C1 segment of cervical spinal cord (tissue), 14 donors: Measurements from ENCODE around the gene SIRT7.
A peak's percentile ranks its signal among the peaks of the same experiment; 100 is the strongest.

Experiments
- DNase-seq, 14 donors: peaks; one replicate each; lab custom pipeline; 2025; lab: John Stamatoyannopoulos, UW

Gene SIRT7

DNA sequence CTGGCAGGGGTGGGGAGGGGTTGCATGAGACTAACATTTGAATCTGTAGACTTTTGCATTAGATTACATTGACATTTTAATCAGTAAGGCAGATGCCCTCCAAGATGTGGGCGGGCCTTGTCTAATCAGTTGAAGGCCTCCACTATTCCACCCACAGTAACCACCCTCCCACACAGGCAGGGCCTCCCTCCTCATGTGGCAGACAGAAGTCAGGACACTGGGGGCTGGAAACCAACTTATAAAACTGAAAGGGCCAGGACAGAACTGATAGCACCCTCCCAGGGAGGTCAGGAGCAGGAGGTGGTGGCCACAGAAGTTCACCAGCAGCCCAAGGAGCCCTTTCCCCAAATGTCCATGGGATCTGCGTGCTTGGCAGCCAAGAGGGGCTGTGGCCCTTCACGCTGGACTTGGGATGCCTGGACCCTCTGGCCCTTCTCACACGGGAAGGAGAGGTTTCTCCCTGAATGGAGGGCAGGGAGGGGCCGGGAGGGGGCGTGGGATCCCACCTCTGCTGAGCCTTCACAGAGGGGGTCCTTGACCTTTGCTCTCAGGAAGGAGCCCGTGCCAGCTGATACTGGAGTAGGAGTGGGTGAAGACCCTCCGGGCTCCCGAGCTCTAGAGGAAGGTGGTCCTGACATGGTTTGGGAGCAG is 14.5 kb upstream of the SIRT7 start:
- DNase-seq, result no peak

DNA sequence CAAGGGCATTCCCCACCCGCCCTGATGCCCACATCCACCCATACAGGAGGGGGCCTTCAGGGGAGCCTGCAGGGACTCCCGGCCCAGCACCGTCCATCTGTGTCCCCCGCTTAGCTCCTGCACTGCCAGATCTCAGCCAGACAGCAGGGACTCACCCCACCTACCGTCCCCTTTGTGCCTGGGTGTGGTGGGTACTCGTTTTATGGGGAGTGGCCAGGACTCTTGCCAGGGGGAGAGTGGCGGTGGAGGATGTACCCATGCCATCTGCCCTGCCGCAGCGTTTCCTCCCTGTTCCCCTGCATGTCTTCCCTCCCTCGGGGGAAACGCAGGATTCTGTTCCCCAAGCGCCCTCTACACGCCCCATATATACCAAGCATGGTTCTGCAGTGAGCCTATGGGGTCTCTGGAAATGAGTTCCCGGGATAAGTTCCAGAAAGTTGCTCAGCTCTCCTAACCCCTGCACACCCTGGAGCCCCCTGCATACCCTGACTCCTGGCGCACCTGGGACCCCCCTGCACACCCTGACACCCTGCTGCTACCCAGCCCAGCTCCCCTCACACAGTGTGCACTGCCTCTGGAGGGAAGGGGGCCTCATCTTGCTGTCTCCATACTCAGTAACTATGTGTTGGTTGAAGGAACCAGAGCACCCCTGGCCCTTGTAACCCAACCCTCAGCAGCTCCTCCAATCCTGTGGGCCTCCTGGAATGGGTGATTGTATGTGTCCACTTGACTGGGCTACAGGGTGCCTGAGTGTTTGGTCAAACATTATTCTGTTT is 13.8 kb upstream of the SIRT7 start:
- no peak for DNase-seq

DNA sequence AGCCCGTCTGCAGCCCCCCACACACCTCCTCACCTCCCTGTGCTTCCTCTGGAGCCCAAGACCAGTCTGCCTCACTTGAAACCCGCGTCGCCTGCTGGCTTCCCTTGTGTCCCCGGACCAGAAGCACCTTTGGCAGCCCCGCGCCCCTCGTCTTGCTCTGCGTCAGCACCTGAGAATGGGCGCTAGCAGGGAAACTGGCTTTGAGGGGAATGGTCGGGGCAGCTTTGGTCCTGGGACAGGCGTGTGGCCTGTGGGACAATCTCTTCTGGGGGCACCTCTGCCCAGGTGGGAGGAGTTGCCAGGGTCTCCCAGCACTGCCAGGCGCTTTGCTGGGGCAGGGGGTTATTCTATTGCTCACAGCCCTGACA is 13.2 kb upstream of the SIRT7 start:
- no peak for DNase-seq

DNA sequence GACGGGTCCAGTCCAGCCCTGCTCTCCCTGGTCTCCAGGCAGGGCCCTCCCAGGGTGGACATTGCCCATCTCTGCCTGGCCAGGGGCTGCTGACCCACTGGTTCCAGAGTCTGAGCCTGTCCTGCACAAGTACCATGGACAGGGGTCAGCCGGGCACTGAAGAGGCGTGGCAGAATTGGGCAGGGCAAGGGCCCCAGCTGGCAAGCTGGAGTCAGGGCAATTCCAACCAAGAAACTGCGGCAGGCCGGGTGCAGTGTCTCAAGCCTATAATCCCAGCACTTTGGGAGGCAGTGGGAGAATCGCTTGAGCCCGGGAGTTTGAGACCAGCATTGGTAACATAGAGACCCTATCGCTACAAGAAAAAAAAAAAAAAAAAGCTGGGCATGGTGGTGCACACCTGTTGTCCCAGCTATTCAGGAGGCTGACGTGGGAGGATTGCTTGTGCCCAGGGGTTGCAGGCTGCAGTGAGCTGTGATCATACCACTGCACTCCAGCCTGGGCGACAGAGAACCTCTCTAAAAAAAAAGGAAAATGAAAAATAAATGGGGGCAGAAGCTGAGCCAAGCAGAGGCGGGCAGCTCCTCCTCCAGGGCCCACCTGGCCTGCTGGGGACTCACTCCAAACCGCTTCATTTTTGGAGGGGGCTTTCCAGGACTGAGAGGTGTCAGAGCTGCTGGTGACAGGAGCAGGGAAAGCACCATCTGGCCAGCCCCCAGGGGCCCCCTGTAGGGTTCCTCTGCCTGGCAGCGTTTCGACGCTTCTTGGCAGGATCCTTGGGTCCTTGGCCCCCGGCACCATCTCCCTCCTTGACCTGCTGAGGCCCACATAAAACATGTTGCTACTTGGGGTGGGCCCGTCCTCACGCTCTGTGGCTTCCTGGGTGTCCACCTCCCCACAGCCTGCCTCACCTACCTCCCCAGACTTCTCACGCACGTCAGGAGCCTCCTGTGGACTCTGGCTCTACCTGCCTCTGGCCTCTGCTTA is 12.5 kb upstream of the SIRT7 start:
- DNase-seq, result no peak

DNA sequence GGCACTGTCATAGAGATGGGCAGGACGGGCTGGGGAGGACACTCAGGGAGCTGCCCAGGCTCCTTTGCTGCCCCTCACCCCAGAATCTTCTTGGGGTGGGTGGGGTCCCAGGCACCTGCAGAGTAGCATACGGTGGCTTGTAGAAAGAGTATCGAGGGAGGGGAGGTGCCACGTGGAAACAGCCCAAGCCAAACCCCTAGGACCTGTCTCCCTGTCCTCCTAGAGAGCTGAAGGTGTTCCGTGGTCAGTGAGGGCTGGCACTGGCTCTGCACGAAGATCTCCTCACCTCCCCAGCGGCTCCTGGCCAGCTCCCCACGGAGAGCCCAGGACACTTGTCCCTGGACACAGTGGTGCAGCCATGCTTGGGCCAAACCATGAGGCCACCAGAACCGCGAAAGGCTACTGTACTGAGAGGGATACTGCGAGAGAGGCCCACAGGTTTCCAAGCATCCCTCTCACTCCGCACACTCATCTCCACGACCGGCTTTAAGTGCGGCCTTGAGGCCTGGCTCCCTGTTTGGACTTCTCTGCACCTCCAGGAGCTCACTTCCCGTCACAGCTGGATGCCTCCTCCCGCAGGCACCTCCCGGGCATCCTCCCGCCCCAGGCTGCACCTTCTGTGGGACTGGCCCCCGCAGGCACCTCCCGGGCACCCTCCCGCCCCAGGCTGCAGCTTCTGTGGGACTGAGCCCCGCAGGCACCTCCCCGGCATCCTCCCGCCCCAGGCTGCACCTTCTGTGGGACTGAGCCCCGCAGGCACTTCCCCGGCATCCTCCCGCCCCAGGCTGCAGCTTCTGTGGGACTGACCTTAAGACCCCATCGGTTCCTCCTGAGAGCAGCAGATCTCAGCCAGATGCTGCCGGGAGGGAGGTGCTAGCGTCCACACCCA is 11.5 kb upstream of the SIRT7 start:
- no peak for DNase-seq

DNA sequence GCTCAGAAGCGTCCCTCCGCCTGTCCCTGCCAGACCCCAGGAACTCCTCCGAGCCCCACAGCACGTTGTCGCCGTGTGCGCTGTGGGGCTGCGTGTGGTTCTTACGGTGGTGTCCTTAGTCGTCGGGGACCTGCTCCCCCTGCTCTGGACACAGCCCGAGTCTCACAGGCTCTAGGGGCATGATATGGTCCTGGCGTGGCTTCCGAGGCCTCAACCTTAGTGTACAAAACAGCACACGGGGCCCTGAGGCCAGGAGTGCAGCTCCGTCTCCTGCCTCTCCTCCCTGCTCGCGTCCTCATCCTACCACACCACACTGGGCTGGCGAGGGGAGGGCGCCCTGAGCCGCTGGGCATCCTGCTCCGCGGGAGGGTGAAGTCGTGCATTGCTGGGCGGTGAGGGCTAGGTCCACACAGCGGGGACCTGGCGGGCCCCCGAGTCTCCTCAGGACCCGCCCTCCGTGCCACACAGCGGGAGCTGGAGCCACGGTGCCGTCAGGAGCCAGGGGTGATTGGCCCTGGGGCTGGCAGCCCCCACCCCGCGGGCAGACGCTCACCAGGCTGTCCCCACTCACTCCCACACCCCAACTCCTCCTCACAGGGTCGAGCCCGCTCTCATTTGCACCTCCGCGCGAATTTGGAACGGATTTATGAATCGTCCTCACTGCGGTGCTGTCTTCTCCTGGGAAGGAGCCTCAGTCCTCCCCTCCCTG is 10.7 kb upstream of the SIRT7 start:
- DNase-seq, result no peak

DNA sequence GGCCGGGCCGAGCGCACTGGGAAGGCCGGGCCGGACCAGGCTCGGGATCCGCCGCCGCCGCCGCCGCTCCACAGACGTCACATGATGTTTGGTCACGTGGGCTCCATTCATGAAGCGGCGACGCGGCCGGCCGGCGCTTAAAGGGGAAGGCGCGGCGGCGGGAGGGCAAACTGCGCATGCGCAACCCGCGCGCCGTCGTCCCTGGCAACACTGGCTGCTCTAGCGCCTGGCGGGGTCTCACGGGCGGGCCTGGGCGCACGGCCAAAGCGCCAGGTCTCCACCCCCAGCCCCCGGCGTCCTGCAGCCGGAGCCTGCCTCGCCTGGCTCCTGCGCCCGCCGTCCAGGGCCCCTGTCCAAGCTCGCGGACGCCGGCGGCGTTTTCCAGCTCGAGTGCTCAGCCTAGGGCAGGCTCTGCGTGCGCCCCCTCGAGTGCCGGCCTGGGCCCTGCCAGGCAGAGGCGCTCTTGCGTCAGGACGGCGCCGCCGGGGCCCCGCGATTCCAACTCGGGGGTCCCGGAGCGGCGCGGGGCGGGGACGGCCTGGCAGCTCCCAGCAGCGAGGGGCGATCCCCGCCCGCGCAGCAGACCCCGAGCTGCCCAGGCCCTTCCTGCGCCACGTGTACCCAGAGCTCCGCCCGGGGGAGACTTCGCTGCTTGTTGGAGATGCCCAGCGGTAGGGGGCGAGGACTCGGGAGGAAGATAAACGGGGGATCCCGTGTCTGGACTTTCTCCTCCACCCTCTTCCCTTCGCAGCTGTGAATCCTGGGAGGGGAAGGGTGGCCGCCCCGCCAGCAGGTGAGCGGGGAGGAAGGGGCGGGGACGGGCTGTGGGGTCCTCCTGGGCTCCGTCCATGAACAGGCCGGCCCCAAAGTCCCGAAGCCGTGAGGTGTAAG is 9.9 kb upstream of the SIRT7 start, which contains the start of gene MAFG:
Gene MAFG (minus strand): TSS at position 83 of the 891 bp plus-strand sequence. CDS start 4,550 bp downstream, outside the sequence.
- DNase-seq, result peak; percentile 48 to 94 (median 82)

DNA sequence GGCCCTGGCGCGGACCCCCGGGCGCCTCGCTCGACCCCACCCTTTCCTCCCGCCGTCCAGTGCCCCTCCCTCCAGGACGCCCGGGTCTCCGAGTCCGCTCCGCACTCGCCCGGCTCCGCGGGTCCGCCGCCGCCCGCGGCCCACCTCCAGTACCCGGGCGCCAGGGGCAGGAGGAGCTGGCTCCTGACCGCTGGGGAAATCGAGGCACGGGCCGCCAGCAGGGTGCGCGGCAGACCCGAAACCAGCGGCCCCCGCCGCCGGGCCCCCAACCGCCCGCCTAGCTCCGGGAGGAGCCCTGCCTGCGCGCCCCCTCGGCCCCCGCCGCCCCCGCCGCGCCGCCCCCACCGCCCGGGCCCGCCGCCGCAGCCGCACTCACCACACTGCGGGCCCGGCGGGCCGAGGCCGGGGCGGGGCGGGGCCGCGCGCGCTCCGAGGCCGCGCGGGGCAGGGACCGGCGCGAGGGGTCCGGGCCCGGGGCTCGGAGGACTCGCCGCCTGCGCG is 9.2 kb upstream of the SIRT7 start:
- DNase-seq, result no peak

DNA sequence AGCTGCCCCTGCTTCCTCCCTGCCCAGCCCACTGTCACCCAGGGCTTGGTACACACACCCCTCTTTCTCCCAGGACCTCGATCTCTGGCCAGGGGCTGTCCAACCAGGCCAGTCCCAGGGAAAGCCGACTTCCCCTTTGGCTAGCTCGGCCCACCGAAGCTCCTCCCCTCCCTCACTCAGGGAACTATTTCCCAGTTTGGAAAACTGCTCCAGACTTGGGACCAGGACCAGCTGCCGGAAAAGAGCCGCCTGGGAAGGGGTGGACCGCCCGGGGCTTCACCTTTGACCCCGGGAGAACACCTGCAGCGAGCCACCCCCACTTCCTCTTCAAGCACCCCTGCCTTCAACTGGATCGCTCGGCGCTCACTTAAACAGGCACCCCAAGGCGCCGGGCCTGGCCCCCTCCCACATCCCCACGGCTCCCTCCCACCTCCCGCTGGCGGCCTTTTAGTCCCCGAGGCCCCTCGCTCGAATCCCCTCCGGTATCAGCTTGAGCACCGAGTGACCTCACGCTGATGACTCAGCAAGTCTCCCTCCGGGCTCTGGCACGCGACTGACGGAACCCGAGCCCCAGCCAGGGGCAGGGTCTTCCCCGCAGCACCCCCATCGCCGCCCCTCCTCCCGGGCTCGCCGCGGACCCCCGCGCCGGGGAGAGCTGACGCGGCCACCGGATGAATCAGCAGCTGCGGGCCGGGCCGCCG is 8.6 kb upstream of the SIRT7 start:
- DNase-seq, result peak in 8 of 14 donors; percentile 30 to 74 (median 48)

DNA sequence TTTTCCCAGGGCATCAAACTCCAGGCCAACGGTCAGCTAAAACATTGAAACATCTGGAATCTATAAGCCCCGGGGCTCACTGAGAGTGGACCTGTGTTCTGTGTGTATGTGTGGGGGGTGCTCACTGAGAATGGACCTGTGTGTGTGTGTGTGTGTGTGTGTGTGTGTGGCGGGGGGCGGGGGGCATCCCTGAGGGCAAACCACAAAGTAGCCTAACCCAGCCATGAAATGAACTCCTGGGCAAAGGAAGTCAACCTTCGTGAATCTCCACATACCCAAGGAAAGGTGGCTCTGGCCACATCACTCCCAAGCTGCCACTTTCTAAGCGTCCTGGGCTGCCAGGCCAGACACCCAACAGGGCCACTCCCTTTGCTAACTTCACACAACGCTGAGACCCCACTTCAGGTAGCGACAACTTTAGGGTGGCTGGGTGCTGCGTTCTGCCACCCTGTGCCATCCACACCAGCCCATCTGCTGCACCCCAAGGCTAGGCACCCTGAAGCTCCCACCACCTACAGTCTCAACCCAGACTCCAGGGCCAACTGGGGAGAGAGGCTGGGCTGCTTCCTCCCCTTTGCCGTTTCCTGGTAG is 8.0 kb upstream of the SIRT7 start:
- no peak for DNase-seq

DNA sequence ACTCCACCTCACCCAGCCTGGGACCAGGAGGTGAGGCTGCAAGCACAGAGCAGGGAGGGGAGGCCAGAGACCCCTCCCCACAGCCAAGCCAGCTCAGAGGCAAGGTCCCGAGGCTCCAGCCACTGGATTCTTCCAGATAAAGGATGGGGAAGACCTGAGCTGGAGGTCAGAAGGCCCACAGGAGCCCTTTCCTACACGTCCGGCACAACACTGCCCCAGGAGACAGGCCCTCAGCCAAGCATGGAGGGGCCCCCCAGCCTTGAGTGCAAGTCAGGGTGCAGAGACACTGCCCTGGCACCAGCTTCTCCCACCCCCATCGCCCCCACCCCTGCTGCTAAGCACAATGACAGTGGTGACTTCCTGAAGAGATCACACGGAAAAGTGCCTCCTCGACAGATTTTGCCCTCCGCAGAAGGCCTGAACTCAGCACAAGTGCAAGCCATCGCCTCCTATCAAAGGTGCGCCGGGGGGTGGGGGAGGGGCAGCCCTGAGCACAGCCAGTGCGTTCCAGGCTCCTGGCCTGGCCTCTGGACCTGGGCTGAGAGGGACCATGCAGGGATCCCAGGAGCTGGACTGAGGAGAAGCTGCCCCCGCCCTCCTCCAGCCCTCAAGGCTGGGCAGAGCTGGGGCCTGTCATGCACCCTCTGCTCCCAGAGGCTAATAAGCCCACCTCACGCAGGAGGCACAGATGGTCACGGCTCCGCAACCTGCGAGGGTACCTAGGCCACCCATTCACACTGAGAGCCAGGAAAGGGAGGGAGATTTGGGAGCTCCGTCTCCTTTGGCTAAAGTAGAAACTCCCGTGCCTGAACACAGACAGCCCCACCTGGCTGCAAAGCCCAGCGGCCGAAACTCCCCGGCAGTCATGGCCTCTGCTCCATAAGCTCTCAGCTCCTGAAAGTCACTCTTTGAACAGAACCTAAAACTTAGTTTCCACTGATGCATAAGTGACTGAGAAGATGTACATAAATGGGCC is 6.9 kb upstream of the SIRT7 start:
- DNase-seq, result no peak

DNA sequence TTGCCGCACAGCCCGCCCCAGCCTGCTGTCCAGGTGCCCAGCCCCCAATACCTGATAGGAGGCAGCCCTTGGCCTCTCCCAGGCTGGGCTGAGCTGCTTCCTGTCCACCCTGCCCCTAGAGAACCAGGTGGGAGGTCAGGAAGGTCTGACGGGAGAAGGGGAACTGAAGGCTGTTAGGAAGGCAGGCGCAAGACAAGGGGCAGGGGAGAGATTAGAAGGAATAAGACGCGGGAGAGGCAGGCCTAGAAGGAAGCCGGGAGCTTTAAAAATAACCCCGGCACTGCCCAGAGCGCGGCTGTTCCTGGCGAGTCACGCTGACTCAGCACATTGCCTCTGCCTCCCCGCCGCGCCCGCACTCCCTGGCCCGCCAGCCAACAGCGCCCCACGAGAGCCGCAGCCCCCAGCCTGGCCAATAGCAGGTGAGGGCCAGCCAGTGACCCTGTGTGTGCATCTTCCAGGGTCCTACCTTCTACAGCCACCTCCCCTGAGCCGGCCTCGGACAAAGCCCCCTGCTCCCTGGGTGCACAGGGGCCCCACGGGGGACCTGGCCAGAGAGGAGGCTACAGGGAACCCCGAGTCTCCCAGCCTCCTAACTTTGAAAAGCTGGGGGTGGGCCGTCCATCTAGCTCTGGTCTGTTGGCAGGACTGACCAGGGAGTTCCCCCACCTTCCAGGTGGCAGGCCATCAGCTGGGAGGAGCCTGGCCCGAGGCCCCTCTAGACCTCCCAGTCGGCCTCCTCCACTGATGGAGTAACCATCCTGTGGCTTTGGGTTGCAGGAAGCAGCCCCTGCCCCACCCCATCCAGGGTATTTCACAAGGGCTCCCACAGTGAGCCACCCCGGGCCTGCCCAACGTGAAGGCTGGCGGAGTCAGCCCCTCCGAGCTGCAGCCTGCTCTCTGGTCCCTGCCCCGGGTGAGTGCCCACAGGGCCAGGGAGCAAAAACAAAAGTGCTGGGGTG is 5.6 kb upstream of the SIRT7 start:
- DNase-seq, result peak in 11 of 14 donors; percentile 4 to 58 (median 31)

DNA sequence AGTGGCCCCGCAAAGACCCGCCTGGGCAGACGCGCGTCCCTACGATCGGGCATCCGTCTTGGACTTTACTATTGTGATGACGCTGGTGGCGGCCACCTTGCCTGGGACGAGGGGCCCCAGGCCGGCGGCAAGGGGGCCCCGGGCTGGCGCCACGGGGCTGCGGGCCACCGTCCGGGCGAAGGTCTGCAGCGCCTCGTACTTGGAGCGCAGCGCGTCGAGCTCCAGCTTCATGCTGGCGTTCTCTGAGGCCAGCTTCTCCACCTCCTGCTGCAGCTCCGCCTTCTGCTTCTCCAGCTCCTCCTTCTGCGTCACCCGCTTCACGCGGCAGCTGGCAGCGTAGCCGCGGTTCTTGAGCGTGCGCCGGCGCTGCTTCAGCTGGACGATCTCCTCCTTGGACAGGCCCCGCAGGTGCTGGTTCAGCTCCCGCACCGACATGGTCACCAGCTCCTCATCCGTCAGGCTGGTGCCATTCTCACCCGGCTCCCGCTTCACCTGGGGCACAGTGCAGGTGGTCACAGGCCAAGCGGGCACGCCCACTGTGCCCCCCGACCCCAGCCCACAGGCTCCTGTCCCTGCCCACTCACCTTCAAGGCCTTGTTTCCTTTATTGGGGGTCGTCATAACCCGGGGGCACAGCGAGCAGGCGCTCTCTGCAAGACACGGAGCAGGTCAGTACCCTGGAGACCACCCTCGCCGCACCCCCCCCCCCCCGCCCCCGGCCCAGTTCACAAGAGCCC is 4.8 kb upstream of the SIRT7 start:
- DNase-seq, result no peak

DNA sequence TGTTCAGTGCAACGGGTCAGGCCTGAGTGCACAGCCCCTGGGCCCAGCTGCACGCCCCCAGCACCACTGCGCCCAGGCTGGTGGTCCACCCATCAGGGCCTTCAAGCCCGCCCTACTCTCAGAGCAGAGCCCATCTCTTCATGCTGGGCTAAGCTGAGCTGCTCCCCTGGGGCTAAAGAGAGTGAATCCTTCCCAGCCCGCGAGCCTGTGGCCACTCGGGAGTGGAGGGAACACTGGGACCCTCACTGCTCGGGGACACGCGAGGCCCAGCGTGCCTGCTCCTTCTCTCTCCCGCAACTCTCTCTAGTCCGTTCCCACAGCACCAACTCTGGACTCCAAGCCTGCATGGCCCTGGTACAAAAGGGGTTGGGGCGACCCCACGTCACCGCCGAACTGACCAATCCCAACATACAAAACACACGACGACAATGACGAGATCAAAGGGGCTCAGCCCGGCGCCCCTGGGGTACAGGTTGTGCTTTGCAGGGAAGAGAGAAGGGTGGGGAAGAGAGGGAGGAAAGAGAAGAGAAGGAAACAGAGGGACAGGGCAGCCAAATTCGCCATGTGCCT is 4.1 kb upstream of the SIRT7 start:
- no peak for DNase-seq

DNA sequence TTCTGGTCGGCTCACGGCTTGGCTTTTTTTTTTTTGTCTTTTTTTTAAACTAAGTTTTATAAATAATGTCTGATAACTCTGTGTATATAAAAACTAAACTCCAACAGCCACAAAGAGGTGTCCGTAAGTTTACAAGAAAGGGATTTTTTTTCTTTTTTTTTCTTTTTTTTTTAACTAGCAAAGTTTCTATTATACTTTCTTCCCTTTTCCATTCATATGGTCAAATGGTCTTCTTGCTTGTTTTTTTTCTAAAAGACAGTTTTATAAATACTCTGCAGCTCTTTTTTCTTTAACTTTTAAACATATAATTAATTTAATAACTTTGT is 3.5 kb upstream of the SIRT7 start:
- no peak for DNase-seq
